D341Med (cell line): Measurements from ENCODE around the gene SYP.
"Not testable (repeated sequence)": the region's sequence is repeated elsewhere in the genome, so short reads cannot be mapped to it uniquely, and the experiment has no call there.

ENCODE experiments used
- DNase-seq: peaks from one replicate; pipeline ENCODE4 v3.0.0; 2012; ENCODE audit warnings: low spot score

Gene SYP

GRCh38 chrX:49189606-49190005 is 10.4 kb downstream of the SYP start:
- DNase-seq, result no peak

- DNase-seq, result no peak
Observed at GRCh38 chrX:49188468-49189076, 11.4 kb downstream of the SYP start.

GRCh38 chrX:49187526-49187925 is 12.5 kb downstream of the SYP start:
- no peak for DNase-seq

- DNase-seq, result no peak
Observed at GRCh38 chrX:49187028-49187394, 13.0 kb downstream of the SYP start.

DNA sequence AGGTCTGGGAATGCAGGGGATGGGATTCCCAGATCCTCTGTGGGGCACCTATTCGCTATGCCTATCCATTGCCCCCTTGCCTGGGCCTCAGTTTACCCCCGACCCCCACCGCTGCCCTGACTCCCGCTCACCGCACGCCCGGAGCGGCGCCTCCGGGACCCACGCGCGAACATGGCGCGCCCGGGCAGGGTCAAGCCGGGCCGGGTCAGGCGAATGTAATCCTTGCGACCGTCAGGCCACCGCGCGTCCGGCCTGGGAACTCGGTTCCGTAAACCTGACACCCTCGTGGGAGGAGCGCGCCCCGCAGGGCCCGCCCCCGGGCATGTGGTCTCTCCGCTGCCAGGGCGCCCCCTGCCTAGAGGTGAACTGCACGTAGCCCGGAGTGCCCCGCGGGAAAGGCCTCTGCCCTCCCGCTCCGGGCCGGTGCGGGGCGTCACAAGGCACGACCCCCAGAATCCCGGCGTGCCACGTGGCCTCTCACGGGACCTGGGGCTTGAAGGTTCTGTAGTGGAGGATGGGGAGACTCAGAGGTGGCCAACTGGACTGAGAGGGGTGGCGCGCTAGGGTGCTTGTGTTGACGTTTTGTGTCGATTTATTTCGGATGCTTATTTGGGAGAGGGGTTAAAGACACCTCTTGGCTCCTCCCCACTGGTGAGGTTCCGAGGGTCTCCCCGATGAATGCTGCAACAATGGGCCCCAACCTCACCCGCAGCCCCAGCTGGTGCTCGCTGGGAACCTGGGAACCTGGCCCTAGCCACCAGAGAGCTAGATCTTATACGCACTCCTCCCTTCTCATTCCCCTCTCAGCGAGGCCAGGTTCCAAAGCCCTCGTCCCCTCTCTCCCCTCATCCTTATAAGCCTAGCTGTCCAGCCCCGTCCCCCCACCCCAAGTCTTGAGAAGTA is 13.6 kb downstream of the SYP start, which contains the start of gene PRICKLE3:
PRICKLE3 (minus strand) TSS at position 249 of the 903 bp plus-strand sequence; CDS start at position 173, 76 bp downstream.
- DNase-seq, result peak; percentile 75

DNA sequence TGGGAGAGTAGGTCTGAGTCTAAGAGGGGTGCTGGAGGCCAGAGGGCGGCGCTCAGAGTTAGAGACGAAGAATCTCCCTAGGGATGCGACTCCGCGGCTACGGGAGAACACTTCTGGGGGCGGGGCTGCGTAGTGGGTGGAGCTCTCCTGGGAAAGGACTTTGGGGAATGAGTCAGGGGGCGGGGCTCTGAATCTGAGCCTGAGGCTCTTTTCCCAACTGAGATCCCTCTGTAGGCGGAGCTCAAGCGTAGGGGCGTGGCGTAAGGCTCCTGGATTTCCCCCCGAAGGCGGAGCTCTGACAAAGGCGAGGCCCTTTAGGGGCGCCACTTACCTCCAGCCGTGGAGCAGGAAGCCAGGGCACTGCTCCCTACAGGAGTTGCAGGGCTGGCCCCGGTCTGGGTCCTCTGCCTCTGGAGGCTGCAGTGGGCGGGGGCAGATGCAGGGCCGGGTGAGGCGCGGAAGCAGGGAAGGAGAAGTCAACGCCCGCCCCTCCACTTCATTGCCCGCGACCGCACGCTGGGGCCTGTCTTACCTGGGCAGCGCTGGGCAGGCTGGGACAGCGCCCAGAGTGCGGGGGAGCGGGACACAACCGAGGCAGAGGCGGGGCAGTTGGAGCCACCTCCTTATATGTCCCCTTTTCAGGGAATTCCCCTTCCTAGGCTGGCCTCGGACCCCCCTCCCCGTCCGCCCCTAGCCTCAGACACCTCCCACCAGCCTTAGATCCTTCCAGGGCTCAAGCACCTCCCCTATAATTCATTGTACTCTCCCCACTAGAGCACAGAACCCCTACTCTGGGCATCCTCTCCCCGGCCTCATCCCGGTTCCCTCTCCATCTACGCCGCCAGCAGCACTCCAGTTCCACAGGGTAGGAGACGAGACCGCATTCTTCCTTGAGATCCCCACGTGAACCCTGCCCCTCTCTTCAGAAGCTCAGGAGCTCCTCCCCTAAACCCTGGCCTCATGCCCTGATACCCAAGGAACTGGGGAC is 15.4 kb downstream of the SYP start:
- DNase-seq, result peak; percentile 84

- DNase-seq, result no peak
Observed at GRCh38 chrX:49183701-49184281, 16.2 kb downstream of the SYP start.

DNA sequence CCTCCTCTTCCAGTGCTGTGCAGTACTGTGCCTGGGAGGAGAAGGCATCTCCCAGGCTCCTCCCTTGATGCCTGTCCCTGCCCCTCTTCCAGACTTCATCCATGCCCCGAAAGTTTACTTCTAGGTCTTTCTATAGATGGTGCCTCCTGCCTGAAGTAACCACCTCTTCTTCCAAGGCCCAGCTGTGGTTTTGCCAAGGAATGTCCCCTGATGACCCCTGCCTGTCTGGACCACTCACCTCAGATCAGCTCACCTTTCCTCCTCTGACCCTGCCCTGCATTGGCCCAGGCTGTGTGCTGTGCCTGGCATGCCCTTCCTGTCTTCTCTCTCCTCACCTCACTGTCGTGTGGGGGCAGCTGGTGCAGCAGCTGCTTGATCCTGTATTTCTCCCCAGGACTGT is 20.6 kb downstream of the SYP start:
- DNase-seq, result no peak

DNA sequence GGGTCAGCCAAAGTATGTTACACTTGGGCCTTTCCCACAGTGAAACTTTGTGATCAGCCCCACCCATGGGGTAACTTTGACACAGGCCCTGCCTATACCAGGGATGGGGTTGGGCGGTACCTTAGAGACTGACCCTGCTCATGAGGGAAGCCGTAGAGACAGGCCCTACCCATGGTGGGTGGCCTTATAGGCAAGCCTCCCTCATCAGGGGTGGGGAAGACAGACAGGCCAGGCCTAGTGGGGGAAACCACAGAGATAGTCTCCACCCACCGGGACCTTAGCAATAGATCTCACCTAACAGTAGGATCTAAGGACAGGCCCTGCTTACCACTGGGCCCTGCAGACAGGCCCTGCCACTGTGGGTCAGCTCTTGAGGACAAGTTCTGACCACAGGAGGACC is 21.5 kb downstream of the SYP start:
- no peak for DNase-seq

DNA sequence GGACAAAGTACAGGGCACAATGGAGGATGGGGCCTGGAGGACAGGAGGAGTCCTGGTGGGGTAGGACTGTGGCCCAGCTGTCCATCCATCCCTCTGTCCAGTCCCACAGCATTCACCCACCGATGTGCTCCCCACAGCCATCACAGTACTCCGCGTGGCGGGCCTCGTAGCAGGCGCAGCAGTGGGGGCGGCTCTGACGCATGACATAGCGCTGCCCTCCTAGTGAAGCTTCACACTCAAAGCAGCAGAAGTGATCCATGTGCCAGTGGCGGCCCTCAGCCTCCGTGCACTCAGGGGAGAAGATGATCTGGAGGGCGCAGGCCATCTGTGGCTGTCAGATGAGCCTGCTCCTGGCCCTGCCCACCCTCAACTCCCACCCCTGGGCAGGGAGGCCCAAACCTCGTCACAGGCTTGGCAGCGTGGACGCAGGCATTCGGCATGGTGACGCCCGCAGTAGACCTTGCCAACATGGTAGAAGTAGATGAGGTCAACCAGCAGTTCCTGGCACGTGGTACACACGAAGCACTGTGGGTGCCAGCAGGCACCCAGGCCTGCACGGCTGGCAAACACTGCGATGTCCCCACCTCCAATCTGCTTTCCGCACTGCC is 22.0 kb downstream of the SYP start:
- DNase-seq, result no peak

DNA sequence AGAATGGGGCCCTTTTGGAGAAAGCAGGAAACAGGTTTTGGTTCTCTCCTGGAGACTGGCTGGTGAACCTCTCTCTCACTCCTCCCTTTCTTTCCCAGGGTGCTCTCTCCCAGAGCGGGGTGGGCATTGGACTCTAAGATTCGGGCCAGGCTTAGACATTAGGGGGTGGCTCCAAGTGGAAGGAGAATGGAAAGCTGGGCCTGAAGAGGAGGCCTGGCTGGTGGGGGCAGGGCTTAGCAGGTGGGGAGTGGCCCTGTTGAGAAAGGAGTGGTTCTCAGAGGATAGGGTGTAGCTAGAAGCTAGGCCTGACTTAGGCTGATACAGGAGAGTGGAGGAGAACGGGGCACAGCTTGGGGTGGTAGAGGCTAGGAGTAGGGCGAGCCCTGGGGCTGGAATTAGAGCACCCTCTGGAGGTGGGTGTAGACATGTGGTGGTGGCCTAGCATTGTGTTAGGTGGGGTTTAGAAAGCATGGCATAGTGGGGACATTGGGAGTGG is 22.6 kb downstream of the SYP start:
- DNase-seq, result no peak

- DNase-seq, result no peak
Observed at GRCh38 chrX:49176421-49177326, 23.3 kb downstream of the SYP start.

DNA sequence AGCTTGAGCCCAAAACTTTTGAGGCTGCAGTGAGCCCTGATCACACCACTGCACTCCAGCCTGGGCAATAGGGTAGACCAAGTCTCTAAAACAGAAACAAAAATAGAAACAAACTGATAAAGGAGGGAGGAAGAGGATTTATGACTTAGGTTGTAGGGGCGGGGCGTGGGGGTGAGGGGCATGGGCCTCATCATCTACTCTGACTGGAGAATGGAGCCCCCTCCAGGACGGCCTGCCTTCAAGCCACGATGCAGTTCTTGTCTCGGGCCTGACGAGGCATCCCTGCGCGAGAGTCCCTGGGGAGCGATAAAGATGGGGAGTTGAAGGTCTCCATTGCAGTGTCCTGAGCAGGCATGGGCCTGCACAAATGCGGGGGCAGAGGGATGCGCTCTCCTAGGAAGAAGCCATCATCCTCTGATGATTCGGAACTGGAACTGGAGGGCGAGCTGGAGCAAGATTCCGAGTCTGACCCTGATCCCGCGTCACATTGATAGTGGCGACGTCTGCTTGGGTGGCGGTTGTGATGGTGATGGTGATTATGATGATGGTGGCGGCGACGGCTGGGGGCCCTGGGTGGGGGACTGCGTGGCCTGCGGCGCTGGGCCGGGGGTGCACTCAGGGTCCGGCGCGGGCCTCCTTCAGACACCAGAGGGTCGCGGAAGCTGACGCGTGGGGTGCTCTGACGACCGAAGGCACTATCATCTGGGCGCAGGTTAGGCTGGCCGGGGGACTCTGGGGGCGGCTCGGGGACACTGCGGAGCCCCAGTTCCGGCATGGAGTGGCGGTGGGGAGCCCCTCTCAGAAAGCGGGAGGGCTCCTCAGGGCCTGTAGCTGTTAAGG is 24.3 kb downstream of the SYP start:
- DNase-seq, result no peak

DNA sequence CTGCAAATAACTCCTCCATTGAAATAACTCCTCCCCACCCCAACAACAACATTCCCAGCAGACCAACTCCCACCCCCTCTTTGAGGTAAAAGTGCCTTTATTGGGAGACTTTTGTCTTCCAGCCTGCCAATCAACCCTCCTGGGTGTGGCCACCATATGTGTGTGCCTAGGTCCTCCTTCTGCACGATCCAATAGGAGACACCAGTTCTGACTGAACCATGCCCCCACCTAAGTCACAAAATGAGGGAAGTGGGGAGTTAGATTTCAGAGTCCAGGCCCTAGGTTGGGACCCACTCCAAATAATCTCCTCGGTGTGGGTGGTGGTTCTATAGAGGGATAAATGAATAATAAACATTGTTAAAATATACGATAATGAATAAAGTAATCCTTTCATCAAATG is 25.3 kb downstream of the SYP start:
- no peak for DNase-seq

DNA sequence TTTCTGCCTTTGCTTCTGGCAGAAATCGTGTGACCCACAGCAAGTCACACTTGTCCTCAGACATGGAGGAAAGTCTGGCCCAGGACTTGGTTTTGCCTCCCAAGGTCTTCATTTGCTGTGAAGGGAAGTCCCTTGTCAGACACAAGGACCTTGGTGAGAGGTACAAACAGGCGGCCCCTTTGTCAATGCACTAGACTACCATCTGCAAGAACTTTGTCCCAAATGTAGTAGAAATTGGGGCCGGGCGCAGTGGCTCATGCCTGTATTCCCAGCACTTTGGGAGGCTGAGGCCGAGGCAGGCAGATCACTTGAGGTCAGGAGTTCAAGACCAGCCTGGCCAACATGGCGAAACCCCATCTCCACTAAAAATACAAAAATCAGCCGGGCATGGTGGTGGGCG is 26.4 kb downstream of the SYP start:
- DNase-seq, result not testable (repeated sequence)

GRCh38 chrX:49172280-49172780 is 27.7 kb downstream of the SYP start:
- peak; percentile 79 for DNase-seq

DNA sequence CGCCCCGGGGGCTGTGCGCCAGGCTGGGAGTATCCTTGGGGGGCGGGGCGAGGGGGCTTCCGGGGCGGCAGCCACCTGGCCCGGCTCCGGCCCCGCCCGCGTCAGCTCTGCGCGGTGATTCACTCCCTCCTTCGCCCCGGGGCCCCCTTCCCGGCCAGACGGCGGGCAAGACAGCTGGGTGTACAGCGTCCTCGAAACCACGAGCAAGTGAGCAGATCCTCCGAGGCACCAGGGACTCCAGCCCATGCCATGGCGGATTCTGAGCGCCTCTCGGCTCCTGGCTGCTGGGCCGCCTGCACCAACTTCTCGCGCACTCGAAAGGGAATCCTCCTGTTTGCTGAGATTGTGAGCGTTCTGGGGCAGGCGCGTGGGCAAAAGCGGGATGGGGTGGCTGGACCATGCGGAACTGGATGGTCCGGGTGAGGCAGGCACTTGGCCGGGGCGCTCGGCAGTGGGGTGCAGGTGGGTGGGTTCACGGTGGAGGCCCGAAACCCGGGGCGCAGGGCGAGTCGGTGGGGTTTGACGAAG is 28.2 kb downstream of the SYP start, which contains the start of gene PLP2:
PLP2 (plus strand) TSS at position 147 of the 528 bp plus-strand sequence; CDS start at position 250, 103 bp downstream.
- DNase-seq, result peak; percentile 75

GRCh38 chrX:49167740-49168108 is 32.3 kb downstream of the SYP start:
- DNase-seq, result no peak
